Measurements from ENCODE around the gene CIB2.

CIB2 gene

DNA sequence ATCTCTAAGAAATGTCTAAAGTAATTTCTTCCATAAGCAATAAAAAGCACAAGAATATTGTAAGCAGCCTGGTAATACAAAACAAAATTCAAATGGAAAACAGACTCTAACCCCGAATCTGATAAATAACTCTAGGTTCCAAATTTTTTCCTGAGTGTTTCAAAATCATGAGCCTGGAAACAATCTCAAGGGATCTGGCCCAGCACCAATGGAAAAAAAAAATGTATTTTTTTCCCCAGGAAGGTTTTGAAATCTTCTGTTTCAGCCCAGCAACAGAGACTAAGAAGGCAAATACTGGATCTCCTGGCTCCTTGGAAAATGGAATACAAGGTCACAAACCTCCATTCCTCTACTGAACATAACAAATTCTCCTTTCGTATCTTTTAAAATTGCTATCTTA is 66.7 kb downstream of the CIB2 start:
- no peak for DNase-seq

DNA sequence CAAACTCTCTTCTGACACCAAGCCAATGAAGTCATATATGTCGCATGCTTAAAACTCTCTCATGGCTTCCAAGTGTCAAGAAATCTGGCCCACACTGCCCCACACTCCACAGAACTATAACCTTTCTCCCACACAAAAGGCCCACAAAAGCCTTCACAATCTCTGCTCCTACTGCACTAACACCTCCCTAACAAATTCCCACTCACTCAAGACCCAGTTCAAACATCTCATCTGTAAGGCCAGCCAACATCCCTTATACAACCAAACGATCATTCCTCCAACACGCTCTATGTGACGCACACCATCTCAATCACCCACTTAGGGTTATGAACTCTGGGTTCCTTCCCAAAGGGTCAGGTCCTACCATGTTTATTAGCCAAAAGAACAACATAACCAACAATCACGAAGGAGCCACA is 67.3 kb downstream of the CIB2 start:
- DNase-seq = no peak

DNA sequence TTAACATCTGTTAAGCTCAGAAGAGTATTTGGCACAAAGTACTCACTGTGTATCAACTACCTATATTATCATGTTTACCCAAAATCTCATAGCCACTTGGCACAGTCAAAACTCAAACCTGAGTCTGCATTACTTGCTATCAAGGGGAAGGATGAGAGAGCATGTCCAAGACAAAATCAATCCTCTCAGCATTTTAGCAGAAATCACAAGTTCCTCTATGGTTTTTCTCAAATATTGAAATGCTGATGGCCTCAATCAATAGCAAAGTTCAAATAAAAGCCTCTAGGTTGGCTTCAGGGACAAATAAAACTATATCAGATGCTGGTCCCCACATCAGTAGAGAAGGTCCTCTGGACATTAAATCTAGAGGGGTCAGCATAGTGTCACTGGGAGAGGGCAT is 68.0 kb downstream of the CIB2 start:
- no peak for DNase-seq

DNA sequence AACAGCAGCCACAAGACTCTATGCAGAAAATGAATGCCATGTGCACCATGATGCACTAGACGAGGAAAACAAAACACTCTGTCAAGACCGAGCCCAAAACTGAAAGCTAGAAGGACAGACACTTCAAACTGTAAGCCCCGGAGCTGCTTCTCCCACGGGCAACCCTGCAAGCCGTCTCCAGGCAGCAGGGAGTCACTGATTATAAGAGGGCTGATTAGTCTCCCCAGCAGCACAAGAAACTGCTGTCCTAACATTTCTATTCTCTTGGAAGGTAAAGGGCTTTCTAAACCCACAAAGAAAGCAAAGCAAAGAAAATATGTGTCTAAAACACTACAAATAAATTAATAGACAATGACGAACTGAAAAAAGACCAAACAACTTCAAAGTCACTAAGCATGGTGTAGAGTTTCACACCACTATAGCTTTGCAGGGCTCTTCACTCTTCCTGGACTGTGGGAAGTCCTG is 69.2 kb downstream of the CIB2 start:
- DNase-seq = peak; percentile 28

DNA sequence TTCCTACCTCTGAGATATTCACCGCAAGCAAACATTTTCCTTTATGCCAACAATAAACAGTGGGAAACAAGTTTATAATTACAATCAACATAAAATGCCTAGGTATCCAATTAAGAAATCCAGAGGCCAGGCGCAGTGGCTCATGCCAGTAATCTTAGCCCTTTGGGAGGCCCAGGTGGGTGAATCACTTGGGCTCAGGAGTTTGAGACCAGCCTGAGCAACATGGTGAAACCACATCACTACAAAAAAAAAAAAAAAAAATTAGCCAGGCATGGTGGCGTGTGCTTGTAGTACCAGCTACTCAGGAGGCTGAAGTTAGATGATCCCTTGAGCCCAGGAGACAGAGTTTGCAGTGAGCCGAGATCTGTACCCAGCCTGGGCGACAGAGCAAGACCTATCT is 71.0 kb downstream of the CIB2 start:
- no peak for DNase-seq

DNA sequence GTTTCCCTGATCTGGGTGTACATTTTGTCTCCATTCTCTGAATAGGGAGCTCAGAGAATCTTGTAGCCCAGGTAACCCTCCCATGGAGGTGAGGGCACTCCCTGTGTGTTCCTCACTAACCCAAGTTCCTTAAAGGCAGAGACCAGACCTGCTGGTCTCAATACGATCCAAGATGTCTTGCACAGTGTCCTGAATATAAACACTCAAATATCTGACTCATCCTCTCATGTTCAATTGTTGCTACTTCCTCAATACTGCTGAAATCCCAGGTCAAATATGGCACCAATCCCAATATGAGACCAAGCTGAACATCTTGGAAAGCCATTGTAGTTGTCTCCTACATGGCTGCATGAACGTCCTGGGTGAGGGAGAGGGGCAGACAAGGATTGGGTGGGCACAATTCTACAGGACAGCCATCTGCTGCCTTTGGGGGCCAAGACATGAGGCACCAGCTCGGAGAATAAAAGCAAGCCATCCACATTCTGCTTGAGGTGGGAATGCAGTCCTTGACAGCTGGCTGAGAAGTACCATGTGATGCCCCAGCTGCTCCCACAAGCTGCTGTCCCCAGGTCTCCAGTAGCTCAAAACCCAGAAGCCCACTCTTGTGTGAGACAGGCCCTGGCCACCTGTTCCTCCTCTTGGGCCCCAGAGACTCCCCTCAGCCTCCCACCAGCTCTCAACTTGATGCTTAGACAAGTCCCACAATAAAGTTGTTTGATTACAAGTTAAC is 72.0 kb downstream of the CIB2 start:
- no peak for DNase-seq

DNA sequence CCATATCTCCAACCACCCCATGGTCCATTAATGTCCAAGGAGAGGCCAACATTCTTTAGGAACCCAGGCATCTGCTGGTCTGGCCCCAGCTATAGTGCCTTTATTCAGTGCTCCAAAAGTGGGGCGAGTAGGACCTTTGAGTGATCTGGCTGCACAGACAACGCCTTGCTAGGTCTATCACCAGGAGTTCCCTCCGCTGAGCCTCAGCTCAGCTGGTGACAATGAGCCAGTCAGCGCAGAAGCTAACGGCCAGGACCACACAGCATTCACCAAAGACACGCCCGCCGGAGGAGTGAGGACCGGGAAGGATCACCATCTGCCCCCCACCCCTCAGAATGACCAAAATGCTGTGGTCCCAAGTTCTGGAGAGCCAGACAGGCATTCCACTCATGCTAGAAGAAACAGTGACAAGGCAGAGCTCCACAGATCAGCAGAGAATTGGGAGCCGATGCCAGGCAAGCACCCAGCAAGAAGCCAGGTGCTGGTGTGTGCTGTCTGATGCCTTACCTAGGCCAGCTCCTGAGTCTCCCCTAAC is 72.8 kb downstream of the CIB2 start:
- no peak for DNase-seq

DNA sequence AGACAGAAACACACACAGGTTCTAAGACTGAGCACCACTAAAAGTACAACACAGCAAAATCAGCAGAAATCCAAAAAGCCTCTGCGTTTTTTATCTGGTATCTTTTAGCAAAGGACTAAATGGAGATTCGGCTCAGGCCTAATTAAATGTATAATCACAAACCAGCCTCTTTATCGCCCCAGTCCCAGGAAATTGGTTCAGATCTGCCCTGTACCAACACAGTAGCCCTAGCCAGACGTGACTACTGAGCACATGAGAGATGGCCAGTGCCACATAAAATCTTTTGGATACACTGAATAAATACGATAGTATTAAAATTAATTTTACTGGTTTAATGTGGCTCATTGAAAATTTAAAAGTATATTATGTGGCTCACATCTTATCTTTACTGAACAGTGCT is 73.4 kb downstream of the CIB2 start:
- no peak for DNase-seq

DNA sequence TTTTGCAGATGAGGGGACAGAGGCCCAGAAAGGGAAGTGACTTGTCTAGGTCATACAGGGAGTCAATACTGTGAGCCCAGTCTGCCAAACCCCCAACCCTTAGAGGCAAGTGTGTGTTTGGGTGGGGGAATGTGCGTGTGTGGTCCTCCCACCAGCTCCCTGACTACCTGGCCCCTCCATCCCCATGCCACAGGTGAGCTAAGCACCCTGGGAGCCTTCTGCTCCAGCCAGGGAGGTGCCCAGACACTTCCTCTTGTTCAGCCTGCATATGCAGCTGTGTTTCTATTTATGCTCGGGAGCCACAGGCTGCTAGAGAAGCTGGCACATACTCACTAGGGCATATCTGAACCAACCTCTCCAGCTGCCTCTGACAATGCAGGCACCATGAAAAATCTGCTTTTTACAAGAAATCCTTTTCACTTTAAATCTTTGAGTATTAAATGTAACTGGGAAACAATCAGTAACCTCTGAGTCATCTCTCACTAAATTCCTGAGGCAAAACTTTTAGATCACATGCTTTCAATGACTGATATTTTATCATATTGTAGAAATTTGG is 74.5 kb downstream of the CIB2 start:
- DNase-seq = peak; percentile 32

DNA sequence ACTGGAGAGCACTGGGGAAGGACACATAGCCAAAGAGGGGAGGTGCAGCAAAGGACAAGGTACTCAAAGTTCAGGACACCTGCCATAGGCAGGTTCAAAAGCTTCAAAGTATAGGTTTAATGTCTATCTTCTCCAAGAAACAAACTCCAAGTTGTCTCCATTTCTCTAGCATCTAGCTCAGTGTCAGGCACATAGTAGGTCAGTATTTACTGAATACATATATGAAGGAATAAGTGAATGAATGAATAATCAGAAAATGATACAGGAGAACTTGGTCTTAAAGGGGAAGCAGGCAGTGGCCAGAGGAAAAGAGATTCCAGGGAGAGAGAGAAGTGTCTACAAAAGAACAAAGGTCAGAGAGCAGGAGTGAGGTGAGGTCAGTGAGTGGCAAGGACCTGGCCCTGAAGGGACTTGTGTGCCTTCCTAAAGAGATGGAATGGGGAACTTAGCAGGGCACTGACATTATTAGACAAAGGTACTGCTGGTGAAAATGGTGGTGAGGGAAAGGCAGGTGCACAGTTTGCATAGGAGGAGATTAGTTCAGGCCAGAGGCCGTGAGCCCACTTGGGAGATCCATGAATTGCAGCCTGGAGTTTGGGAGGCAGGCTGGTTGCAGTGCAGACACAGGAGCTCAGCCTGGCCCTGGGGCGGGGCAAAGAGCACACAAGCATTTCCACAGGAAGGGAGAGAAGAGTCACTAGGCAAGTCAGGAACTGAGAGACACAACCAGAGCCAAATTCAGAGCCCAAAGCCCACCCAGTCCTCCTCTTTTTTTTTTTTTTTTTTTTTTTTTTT is 75.1 kb downstream of the CIB2 start:
- no peak for DNase-seq

DNA sequence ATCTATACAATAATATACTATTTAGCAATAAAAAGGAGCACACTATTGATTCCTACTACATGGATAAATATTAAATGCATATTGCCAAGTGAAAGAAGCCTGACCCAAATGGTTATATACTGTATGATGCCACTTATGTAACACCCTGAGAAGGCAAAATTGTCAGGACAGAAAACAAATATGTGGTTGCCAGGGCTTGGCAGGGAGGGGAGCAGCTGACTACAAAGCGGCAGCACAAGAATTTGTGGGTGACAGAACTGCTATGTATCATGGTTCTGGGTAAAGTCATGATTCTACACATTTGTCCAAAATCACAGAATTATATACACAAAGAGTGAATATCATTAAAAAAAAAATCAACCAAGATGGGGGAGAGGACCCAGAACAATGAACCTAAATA is 76.3 kb downstream of the CIB2 start:
- DNase-seq = peak; percentile 57
